IMR-90 (cell line): ENCODE results near the gene RTEL1. TPM values are rescaled to one million over a fixed set of nuclear protein-coding genes. Genes with fewer than 3 reads are reported as not detected.

ENCODE experiments used
- ATAC-seq: fragments of 200-7000 bp; cut with Tn5 transposase; 2 replicates; pipeline ENCODE4 v1.9.1; 2020; ENCODE audit warnings: low read depth, mild to moderate bottlenecking, moderate library complexity
- BruUV-seq: library from RNA; stranded (reverse); fragments of 400-500 nt; replicated peaks from 2 replicates; lab custom pipeline; 2021; lab: Mats Ljungman, UMichigan
- CTCF ChIA-PET: fragments of 300-600 bp; formaldehyde crosslinking; extraction: SDS; loops from one replicate; lab custom pipeline; 2021; ENCODE audit warnings: antibody characterized with exemption; lab: Yijun Ruan, JAX
- POLR2A ChIA-PET: fragments of 300-600 bp; sonication (Branson Sonifier 250); formaldehyde crosslinking; loops from one replicate; lab custom pipeline; 2022; ENCODE audit warnings: antibody characterized with exemption; ENCODE audit not compliant: unreplicated experiment; lab: Charles Lee
- DNase-seq: peaks from one replicate; pipeline ENCODE4 v3.0.0; 2013
- H2AFZ ChIP-seq: replicated peaks from 2 replicates; pipeline ENCODE3; 2013; ENCODE audit warnings: low read length, mild to moderate bottlenecking; ENCODE audit not compliant: poor library complexity
- H2AK5ac ChIP-seq: 2 replicates; pipeline ENCODE4 v1.6.1; 2013; ENCODE audit warnings: low read depth, low read length, inconsistent platforms
- H2AK9ac ChIP-seq: replicated peaks from 2 replicates; pipeline ENCODE3; 2013; ENCODE audit warnings: mild to moderate bottlenecking, low read depth, low read length, moderate library complexity; ENCODE audit not compliant: poor library complexity
- H2BK120ac ChIP-seq: 2 replicates; pipeline ENCODE4 v1.6.1; 2013; ENCODE audit warnings: low read depth, low read length, inconsistent platforms
- H2BK15ac ChIP-seq: 3 replicates; pipeline ENCODE4 v1.6.1; 2013; ENCODE audit warnings: low read depth, low read length, inconsistent platforms
- H2BK20ac ChIP-seq: 2 replicates; pipeline ENCODE4 v1.6.1; 2013; ENCODE audit warnings: low read depth, mild to moderate bottlenecking, inconsistent platforms, low read length, moderate library complexity
- H2BK5ac ChIP-seq: 2 replicates; pipeline ENCODE4 v1.6.1; 2013; ENCODE audit warnings: mild to moderate bottlenecking, low read depth, low read length, inconsistent platforms; ENCODE audit not compliant: poor library complexity, severe bottlenecking
- H3K14ac ChIP-seq: replicated peaks from 2 replicates; pipeline ENCODE4 v1.6.1; 2013; ENCODE audit warnings: low read depth, low read length, inconsistent platforms
- H3K18ac ChIP-seq: 2 replicates; pipeline ENCODE4 v1.6.1; 2013; ENCODE audit warnings: low read depth, low read length, control low read depth
- H3K23ac ChIP-seq: 2 replicates; pipeline ENCODE4 v1.6.1; 2013; ENCODE audit warnings: low read depth, low read length, inconsistent platforms
- H3K27ac ChIP-seq: 2 replicates; pipeline ENCODE4 v1.5.1; 2013; ENCODE audit warnings: mild to moderate bottlenecking, control low read depth, low read length; ENCODE audit not compliant: insufficient read depth
- H3K27me3 ChIP-seq: 2 replicates; pipeline ENCODE4 v1.6.1; 2013; ENCODE audit warnings: low read length; ENCODE audit not compliant: control insufficient read depth, insufficient read depth
- H3K36me3 ChIP-seq: 2 replicates; pipeline ENCODE4 v1.6.1; 2013; ENCODE audit warnings: low read length, mixed read lengths; ENCODE audit not compliant: control insufficient read depth, insufficient read depth
- H3K4ac ChIP-seq: 2 replicates; pipeline ENCODE4 v1.6.1; 2013; ENCODE audit warnings: low read depth, low read length, inconsistent platforms
- H3K4me1 ChIP-seq: 2 replicates; pipeline ENCODE4 v1.6.1; 2013; ENCODE audit warnings: low read length, mixed read lengths; ENCODE audit not compliant: control insufficient read depth, insufficient read depth
- H3K4me2 ChIP-seq: 2 replicates; pipeline ENCODE4 v1.6.1; 2013; ENCODE audit warnings: low read depth, mild to moderate bottlenecking, control low read depth, low read length, moderate library complexity
- H3K4me3 ChIP-seq: 2 replicates; pipeline ENCODE4 v1.5.1; 2013; ENCODE audit warnings: low read depth, mild to moderate bottlenecking, control low read depth, low read length, moderate library complexity; ENCODE audit not compliant: insufficient read depth
- H3K56ac ChIP-seq: 2 replicates; pipeline ENCODE4 v1.6.1; 2013; ENCODE audit warnings: low read length, inconsistent platforms; ENCODE audit not compliant: insufficient read depth; ENCODE audit errors: extremely low read depth
- H3K79me1 ChIP-seq, 2 experiments: 2 replicates each; pipeline ENCODE4 v1.6.1; 2013; ENCODE audit warnings: low read length in 2 of 2, inconsistent platforms in 1 of 2, low read depth in 1 of 2
- H3K9ac ChIP-seq: 2 replicates; pipeline ENCODE4 v1.6.1; 2013; ENCODE audit warnings: low read depth, low read length, control low read depth
- H3K9me1 ChIP-seq: 2 replicates; pipeline ENCODE4 v1.6.1; 2013; ENCODE audit warnings: low read length, inconsistent platforms; ENCODE audit not compliant: insufficient read depth
- H3K9me3 ChIP-seq: 2 replicates; pipeline ENCODE4 v1.6.1; 2013; ENCODE audit warnings: low read length; ENCODE audit not compliant: control insufficient read depth, insufficient read depth
- H4K20me1 ChIP-seq: 2 replicates; pipeline ENCODE4 v1.6.1; 2013; ENCODE audit warnings: low read length, inconsistent platforms; ENCODE audit not compliant: insufficient read depth
- H4K5ac ChIP-seq: 2 replicates; pipeline ENCODE4 v1.6.1; 2013; ENCODE audit warnings: mild to moderate bottlenecking, low read depth, low read length, control low read depth
- H4K8ac ChIP-seq, 2 experiments: 2 replicates each; pipeline ENCODE4 v1.6.1; 2013; ENCODE audit warnings: low read depth in 2 of 2, low read length in 2 of 2, control low read depth in 1 of 2, inconsistent platforms in 1 of 2
- H4K91ac ChIP-seq: 2 replicates; pipeline ENCODE4 v1.6.1; 2013; ENCODE audit warnings: low read depth, low read length, inconsistent platforms; ENCODE audit not compliant: insufficient read depth
- BHLHE40 ChIP-seq: fragments of 150-350 bp; IDR thresholded peaks from 2 replicates; pipeline ENCODE4 v1.6.1; 2016; ENCODE audit warnings: mild to moderate bottlenecking, low read depth, low read length
- CEBPB ChIP-seq: IDR thresholded peaks from 2 replicates; pipeline ENCODE4 v1.6.1; 2012; ENCODE audit warnings: low read depth, low read length, improper control_type of control experiment
- CHD1 ChIP-seq: IDR thresholded peaks from 2 replicates; pipeline ENCODE4 v1.6.1; 2012; ENCODE audit warnings: low read depth, low read length, improper control_type of control experiment
- CTCF ChIP-seq: conservative IDR thresholded peaks from 2 replicates; pipeline ENCODE4 v1.5.1; 2012; ENCODE audit warnings: mild to moderate bottlenecking, low read depth, low read length, improper control_type of control experiment
- FOS ChIP-seq: fragments of 150-350 bp; IDR thresholded peaks from 2 replicates; pipeline ENCODE4 v1.6.1; 2016; ENCODE audit warnings: low read depth, low read length
- MAFK ChIP-seq: IDR thresholded peaks from 2 replicates; pipeline ENCODE4 v1.6.1; 2012; ENCODE audit warnings: low read depth, low read length, improper control_type of control experiment
- MAZ ChIP-seq: IDR thresholded peaks from 2 replicates; pipeline ENCODE4 v1.6.1; 2012; ENCODE audit warnings: low read depth, mild to moderate bottlenecking, low read length, improper control_type of control experiment, moderate library complexity, borderline replicate concordance
- MXI1 ChIP-seq: IDR thresholded peaks from 2 replicates; pipeline ENCODE4 v1.6.1; 2012; ENCODE audit warnings: low read depth, mild to moderate bottlenecking, low read length, moderate library complexity, borderline replicate concordance
- NFE2L2 ChIP-seq: fragments of 150-350 bp; IDR thresholded peaks from 2 replicates; pipeline ENCODE4 v1.6.1; 2016; ENCODE audit warnings: low read depth, mild to moderate bottlenecking, low read length
- POLR2A ChIP-seq: IDR thresholded peaks from 2 replicates; pipeline ENCODE4 v1.6.1; 2012; ENCODE audit warnings: mild to moderate bottlenecking, low read depth, low read length
- RAD21 ChIP-seq: IDR thresholded peaks from 2 replicates; pipeline ENCODE4 v1.6.1; 2012; ENCODE audit warnings: low read length, improper control_type of control experiment
- RCOR1 ChIP-seq: IDR thresholded peaks from 2 replicates; pipeline ENCODE4 v1.6.1; 2012; ENCODE audit warnings: mild to moderate bottlenecking, low read length, improper control_type of control experiment; ENCODE audit not compliant: insufficient replicate concordance
- RFX5 ChIP-seq: IDR thresholded peaks from 2 replicates; pipeline ENCODE4 v1.8.0; 2012; ENCODE audit warnings: low read depth, mild to moderate bottlenecking, low read length, moderate library complexity
- SMC3 ChIP-seq: fragments of 150-350 bp; IDR thresholded peaks from 2 replicates; pipeline ENCODE4 v1.6.1; 2016; ENCODE audit warnings: low read depth, mild to moderate bottlenecking, antibody characterized with exemption, low read length, moderate library complexity
- USF2 ChIP-seq: fragments of 150-350 bp; IDR thresholded peaks from 2 replicates; pipeline ENCODE4 v1.6.1; 2017; ENCODE audit warnings: mild to moderate bottlenecking, antibody characterized with exemption, low read length, low read depth
- WGBS, 2 experiments: methylation state at CpG; one replicate each; pipeline versions ENCODE4 v1.1.5 to v1.1.7; 2013; ENCODE audit warnings: missing lambda C conversion rate in 2 of 2; ENCODE audit not compliant: insufficient read length in 1 of 2; ENCODE audit errors: extremely low coverage in 2 of 2; 5-methylcytosine and 5-hydroxymethylcytosine counted together
- dilution Hi-C: fragments of 300-500 bp; cut with HindIII; formaldehyde crosslinking; loops from one replicate; pipeline ENCODE4 v1.14.3; 2018; ENCODE audit warnings: low sequenced_read_pairs; ENCODE audit not compliant: unreplicated experiment
- in situ Hi-C: fragments of 300-500 bp; cut with MboI; formaldehyde crosslinking; loops from 3 replicates; pipeline ENCODE4 v1.14.3; 2019; ENCODE audit warnings: low sequenced_read_pairs, inconsistent platforms, mixed read lengths
- intact Hi-C: fragments of 100-400 bp; cut with micrococcal nuclease; formaldehyde crosslinking; loops from 2 replicates; pipeline ENCODE4 v1.10.0; 2022
- polyA plus RNA-seq, 3 experiments: library from polyadenylated mRNA; depleted of rRNA; stranded (reverse); fragments of >200 nt; gene quantifications; 2 replicates each; pipeline ENCODE4 v1.2.3, GENCODE V29; 2012; ENCODE audit warnings: low replicate concordance in 1 of 3
- total RNA-seq: library from RNA; depleted of rRNA; stranded (reverse); fragments of >200 nt; gene quantifications from 2 replicates; pipeline ENCODE4 v1.2.3, GENCODE V29; 2012
- TF ChIP-seq, protein P1 (sequence below): fragments of 150-350 bp; IDR thresholded peaks from 2 replicates; pipeline ENCODE4 v1.6.1; 2016; ENCODE audit warnings: low read depth, mild to moderate bottlenecking, low read length, moderate library complexity, borderline replicate concordance

The RTEL1 gene
- total and polyA plus RNA-seq, 2 of the 4 experiments (the other 2 are of a cell fraction): 14.7 to 18.8 TPM

GRCh38 chr20:63678071-63678470 is 20.0 kb downstream of the RTEL1 start:
- H3K9me1 ChIP-seq: peaks cover 8% of the 10 kb centered on the region
- H3K36me3 ChIP-seq: peaks cover 45% of the 10 kb centered on the region
- no peak overlapping the region for H2BK5ac ChIP-seq
- no peak overlapping the region for H2AK5ac ChIP-seq
- H3K4me1 ChIP-seq: peaks cover 13% of the 10 kb centered on the region
- no TSS peak for BruUV-seq
- no peak for ATAC-seq
- no peak overlapping the region for H3K4ac ChIP-seq
- in situ Hi-C loops (no loop called here), dilution Hi-C loops (no loop called here), intact Hi-C loops (no loop called here)
- no peak overlapping the region for H3K23ac ChIP-seq
- H2BK15ac ChIP-seq: no peak overlapping the region
- no peak overlapping the region for H3K14ac ChIP-seq
- no peaks in the 10 kb centered on the region for H4K20me1 ChIP-seq
- ChIA-PET POLR2A (no interaction called here), CTCF (no interaction called here)
- no peak overlapping the region for H4K91ac ChIP-seq
- H2AFZ ChIP-seq: no peak overlapping the region
- no peak overlapping the region for H4K5ac ChIP-seq
- H2BK120ac ChIP-seq: no peak overlapping the region
- H3K27me3 ChIP-seq: no peaks in the 10 kb centered on the region
- no peaks in the 10 kb centered on the region for H3K9me3 ChIP-seq
- H2AK9ac ChIP-seq: no peak overlapping the region
- no peak overlapping the region for H4K8ac ChIP-seq
- no peak overlapping the region for H3K18ac ChIP-seq
- H3K4me2 ChIP-seq: no peak overlapping the region
- H3K27ac ChIP-seq: no peak overlapping the region
- no peak for DNase-seq
- H3K9ac ChIP-seq: no peak overlapping the region
- H3K79me1 ChIP-seq: peaks cover 1 to 14% of the 10 kb centered on the region in 2 experiments
- no peak overlapping the region for H3K56ac ChIP-seq
- H2BK20ac ChIP-seq: no peak overlapping the region
- TF ChIP-seq CEBPB (no peak), NFE2L2 (no peak), BHLHE40 (no peak), RFX5 (no peak), USF2 (no peak), MXI1 (no peak), SMC3 (no peak), CHD1 (no peak), RAD21 (no peak), RCOR1 (no peak), MAZ (no peak), MAFK (no peak), CTCF (no peak), POLR2A (no peak), FOS (no peak)
- TF ChIP-seq, protein P1, sequence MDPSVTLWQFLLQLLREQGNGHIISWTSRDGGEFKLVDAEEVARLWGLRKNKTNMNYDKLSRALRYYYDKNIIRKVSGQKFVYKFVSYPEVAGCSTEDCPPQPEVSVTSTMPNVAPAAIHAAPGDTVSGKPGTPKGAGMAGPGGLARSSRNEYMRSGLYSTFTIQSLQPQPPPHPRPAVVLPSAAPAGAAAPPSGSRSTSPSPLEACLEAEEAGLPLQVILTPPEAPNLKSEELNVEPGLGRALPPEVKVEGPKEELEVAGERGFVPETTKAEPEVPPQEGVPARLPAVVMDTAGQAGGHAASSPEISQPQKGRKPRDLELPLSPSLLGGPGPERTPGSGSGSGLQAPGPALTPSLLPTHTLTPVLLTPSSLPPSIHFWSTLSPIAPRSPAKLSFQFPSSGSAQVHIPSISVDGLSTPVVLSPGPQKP: no peak
- H3K4me3 ChIP-seq: no peak overlapping the region
- 82% methylated on average over 7 of the region's 13 CpGs; no CpG with 5 or more reads in 1 of the 2 experiments for WGBS, 2 experiments
